ENCODE results near the gene ENAH. TPM values are rescaled to one million over a fixed set of nuclear protein-coding genes. Genes with fewer than 3 reads are reported as not detected.

Gene ENAH
- total and polyA plus RNA-seq, 9 of the 15 experiments (the other 6 are each of a cell fraction or from before 2014, with no cell fraction given) = 0.03 to 1.2 (median 0.15) TPM

DNA sequence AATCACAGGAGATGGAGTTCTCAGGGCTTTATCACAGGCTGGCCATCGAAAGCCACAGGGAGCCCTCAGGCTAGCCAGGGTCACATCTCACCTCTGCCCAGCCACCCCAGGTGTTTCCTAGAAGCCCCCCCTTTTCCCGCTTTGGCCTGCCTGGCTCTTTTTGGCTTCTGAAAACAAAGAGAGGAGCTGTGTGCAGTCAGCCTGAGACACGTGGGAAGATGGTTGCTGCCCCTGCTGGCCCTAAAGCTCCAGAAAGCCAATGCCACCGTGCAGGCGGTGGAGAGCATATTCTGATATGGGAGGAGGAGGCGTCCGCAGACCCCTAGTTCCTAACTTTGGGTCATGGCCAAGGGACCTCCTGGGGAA is 206.3 kb downstream of the ENAH start (continued):
- TF ChIP-seq, protein P1, sequence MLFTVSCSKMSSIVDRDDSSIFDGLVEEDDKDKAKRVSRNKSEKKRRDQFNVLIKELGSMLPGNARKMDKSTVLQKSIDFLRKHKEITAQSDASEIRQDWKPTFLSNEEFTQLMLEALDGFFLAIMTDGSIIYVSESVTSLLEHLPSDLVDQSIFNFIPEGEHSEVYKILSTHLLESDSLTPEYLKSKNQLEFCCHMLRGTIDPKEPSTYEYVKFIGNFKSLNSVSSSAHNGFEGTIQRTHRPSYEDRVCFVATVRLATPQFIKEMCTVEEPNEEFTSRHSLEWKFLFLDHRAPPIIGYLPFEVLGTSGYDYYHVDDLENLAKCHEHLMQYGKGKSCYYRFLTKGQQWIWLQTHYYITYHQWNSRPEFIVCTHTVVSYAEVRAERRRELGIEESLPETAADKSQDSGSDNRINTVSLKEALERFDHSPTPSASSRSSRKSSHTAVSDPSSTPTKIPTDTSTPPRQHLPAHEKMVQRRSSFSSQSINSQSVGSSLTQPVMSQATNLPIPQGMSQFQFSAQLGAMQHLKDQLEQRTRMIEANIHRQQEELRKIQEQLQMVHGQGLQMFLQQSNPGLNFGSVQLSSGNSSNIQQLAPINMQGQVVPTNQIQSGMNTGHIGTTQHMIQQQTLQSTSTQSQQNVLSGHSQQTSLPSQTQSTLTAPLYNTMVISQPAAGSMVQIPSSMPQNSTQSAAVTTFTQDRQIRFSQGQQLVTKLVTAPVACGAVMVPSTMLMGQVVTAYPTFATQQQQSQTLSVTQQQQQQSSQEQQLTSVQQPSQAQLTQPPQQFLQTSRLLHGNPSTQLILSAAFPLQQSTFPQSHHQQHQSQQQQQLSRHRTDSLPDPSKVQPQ (CRISPR knock-in tag; IDR thresholded peaks at IDR 0.05; ENCODE audit: borderline replicate concordance) = no peak

DNA sequence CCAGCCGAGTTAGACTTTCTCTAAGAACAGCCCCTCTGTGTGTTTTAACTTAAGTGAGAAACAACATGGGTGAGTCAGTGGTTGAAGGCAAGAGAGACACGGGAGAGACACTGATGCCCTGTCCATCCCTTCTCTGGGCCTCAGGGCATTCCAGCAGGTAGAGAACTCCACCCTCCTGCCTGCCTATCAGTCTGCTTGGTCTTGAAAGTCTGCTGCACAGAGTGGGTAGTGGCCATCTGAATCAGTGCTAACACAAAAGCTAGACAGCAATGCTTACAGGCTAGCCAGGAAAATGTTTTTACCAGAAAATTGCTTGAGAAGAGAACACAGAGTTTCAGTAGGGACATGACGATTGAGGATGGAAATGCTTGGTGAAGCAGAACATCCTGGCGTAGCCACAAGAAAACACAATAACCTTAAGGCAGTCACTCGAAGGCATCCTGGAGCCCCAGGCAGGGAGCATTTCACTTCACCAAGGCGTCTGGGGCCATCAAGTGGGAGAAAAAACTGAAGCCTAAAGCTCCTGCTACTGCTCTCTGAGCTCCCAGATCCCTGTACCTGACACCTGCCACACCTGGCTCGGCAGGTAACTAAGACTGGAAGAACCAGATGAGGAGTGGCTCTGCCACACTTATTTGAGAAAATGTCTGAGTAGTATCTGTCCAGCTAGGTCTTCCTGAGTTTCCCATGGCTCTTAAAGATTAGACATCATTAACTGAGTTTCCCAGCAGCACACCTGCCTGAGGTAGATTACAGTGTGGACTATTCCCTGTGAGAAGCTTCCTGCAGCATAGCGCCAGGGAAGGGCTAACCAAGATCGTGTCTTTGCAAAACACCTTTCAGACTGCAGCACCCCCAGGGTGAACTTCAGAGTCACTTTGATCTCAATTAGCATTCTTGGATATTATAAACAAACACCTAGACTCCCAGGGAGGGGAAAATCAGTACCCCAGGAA is 207.0 kb downstream of the ENAH start:
- no peaks in the 10 kb centered on the region for H3K79me2 ChIP-seq (ENCODE audit: control insufficient read depth, insufficient read depth, low read length)
- peak overlapping the region; percentile 97 for H2AFZ ChIP-seq (ENCODE audit: low read depth, low read length)
- ATAC-seq = no peak
- H3K4me2 ChIP-seq (ENCODE audit: insufficient read depth, low read length) = no peak overlapping the region; the same call in 1 of the 2 replicates
- no peak overlapping the region for H3K4me3 ChIP-seq
- BruUV-seq (replicated peaks) = no TSS peak
- intact Hi-C loops (cut with micrococcal nuclease) = loop anchor here (2.0 to 5.0 kb wide), 2 partner anchors 17 to 861 kb away; partner anchors contain the start of genes LBR and LIN9
- H4K20me1 ChIP-seq (replicated peaks; ENCODE audit: control insufficient read depth, insufficient read depth, low read length) = no peaks in the 10 kb centered on the region
- in situ Hi-C loops (cut with MboI) = no loop called here
- FAIRE-seq = peak; percentile 6
- no peak for DNase-seq (ENCODE audit: extremely low read depth in 1 of 4, low spot score in 3 of 4)
- H3K27me3 ChIP-seq (ENCODE audit: control insufficient read depth in 2 of 2, insufficient read depth in 2 of 2, low read length in 2 of 2) = no peaks in the 10 kb centered on the region
- H3K9me1 ChIP-seq (ENCODE audit: control insufficient read depth, insufficient read depth, low read length) = no peaks in the 10 kb centered on the region
- H3K9me3 ChIP-seq (replicated peaks; ENCODE audit: control insufficient read depth, insufficient read depth, low read depth, low read length) = no peaks in the 10 kb centered on the region
- H3K4me1 ChIP-seq (replicated peaks in 1 of 2; ENCODE audit: control insufficient read depth in 2 of 2, insufficient read depth in 2 of 2, low read length in 2 of 2) = peaks cover 21 to 33% of the 10 kb centered on the region in 2 experiments
- ChIA-PET CTCF (ENCODE audit: low intra/inter-chr PET ratio) (no interaction called here), POLR2A (interaction anchor here (0.5 to 2.7 kb wide), 6 partner anchors 13 to 565 kb away, joined by 3 to 16 read pairs (median 4); partner anchors contain the start of genes LBR, SDE2 and TMEM63A)
- WGBS (ENCODE audit: insufficient coverage, low coverage, missing lambda C conversion rate) = 51% methylated on average over 9 of the region's 9 CpGs
- H3K36me3 ChIP-seq (ENCODE audit: control insufficient read depth, insufficient read depth, low read length) = no peaks in the 10 kb centered on the region
- peak overlapping the region; percentile 49 to 62; a peak in 1 of 4 replicates for H3K9ac ChIP-seq (ENCODE audit: insufficient read depth in 1 of 2, low read depth in 2 of 2, low read length in 2 of 2)
- peak overlapping the region; percentile 92 for H3K27ac ChIP-seq (ENCODE audit: extremely low read depth, low read depth, low read length)
- TF ChIP-seq, protein P2, sequence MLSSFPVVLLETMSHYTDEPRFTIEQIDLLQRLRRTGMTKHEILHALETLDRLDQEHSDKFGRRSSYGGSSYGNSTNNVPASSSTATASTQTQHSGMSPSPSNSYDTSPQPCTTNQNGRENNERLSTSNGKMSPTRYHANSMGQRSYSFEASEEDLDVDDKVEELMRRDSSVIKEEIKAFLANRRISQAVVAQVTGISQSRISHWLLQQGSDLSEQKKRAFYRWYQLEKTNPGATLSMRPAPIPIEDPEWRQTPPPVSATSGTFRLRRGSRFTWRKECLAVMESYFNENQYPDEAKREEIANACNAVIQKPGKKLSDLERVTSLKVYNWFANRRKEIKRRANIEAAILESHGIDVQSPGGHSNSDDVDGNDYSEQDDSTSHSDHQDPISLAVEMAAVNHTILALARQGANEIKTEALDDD (IDR thresholded peaks at IDR 0.05) = no peak
- TF ChIP-seq, protein P3, sequence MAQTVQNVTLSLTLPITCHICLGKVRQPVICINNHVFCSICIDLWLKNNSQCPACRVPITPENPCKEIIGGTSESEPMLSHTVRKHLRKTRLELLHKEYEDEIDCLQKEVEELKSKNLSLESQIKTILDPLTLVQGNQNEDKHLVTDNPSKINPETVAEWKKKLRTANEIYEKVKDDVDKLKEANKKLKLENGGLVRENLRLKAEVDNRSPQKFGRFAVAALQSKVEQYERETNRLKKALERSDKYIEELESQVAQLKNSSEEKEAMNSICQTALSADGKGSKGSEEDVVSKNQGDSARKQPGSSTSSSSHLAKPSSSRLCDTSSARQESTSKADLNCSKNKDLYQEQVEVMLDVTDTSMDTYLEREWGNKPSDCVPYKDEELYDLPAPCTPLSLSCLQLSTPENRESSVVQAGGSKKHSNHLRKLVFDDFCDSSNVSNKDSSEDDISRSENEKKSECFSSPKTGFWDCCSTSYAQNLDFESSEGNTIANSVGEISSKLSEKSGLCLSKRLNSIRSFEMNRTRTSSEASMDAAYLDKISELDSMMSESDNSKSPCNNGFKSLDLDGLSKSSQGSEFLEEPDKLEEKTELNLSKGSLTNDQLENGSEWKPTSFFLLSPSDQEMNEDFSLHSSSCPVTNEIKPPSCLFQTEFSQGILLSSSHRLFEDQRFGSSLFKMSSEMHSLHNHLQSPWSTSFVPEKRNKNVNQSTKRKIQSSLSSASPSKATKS (CRISPR knock-in tag; IDR thresholded peaks at IDR 0.05) = no peak
- TF ChIP-seq SAFB (IDR thresholded peaks at IDR 0.05; ENCODE audit: borderline replicate concordance, low read depth, low read length) (no peak), ZNF274 (IDR thresholded peaks at IDR 0.05; ENCODE audit: borderline replicate concordance, low read depth, low read length) (no peak), CHD1 (IDR thresholded peaks at IDR 0.05; ENCODE audit: low read length) (no peak), TEAD1 (CRISPR knock-in tag; IDR thresholded peaks at IDR 0.05) (peak in 1 of 2 experiments; percentile 21; a peak in 1 of 4 replicates), ZBTB7A (IDR thresholded peaks at IDR 0.05; ENCODE audit: borderline replicate concordance, control insufficient read depth, low read depth, low read length) (no peak)
- TF ChIP-seq, protein P4, sequence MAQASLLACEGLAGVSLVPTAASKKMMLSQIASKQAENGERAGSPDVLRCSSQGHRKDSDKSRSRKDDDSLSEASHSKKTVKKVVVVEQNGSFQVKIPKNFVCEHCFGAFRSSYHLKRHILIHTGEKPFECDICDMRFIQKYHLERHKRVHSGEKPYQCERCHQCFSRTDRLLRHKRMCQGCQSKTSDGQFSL (CRISPR knock-in tag; IDR thresholded peaks at IDR 0.05) = no peak
- TF ChIP-seq, protein P4 (tag; IDR thresholded peaks at IDR 0.05) = 0 out of 4 replicates have a peak, but pooled peaks of 1 of the 2 experiments have one; percentile 27
